CD4-positive, alpha-beta T cell (primary cell): ENCODE data around the gene PAK1. TPM values are rescaled to one million over a fixed set of nuclear protein-coding genes. Genes with fewer than 3 reads are reported as not detected.
A peak's percentile ranks its signal among the peaks of the same experiment; 100 is the strongest.

Experiments used
- ATAC-seq: fragments of 200-7000 bp; cut with Tn5 transposase; one replicate; pipeline ENCODE4 v1.10.0; 2022; ENCODE audit warnings: mild to moderate bottlenecking; ENCODE audit not compliant: poor library complexity
- CTCF ChIA-PET: fragments of 350-600 bp; sonication (Branson Sonifier 250); formaldehyde crosslinking; loops from one replicate; lab custom pipeline; 2021; ENCODE audit warnings: antibody characterized with exemption, inconsistent platforms; lab: Charles Lee
- POLR2A ChIA-PET: fragments of 350-600 bp; sonication (Branson Sonifier 250); formaldehyde crosslinking; loops from one replicate; lab custom pipeline; 2021; ENCODE audit warnings: antibody characterized with exemption, inconsistent platforms; lab: Charles Lee
- DNase-seq, 14 experiments: peaks; one replicate each; pipeline ENCODE4 v3.0.0-alpha.2; 2013 to 2020; ENCODE audit warnings: mixed read lengths in 2 of 14
- H3K27ac ChIP-seq, 2 donors: one replicate each; pipeline versions ENCODE4 v1.5.1 to v1.7.0; 2013; ENCODE audit warnings: low read length in 2 of 2, low read depth in 1 of 2, mild to moderate bottlenecking in 1 of 2
- H3K27me3 ChIP-seq, 2 experiments: 1 replicate in 1 of 2; 2 replicates in 1 of 2; pipeline versions ENCODE4 v1.6.1 to v1.7.0; 2013; ENCODE audit warnings: low read length in 2 of 2, control low read depth in 1 of 2, mild to moderate bottlenecking in 1 of 2, moderate library complexity in 1 of 2; ENCODE audit not compliant: insufficient read depth in 2 of 2, control insufficient read depth in 1 of 2
- H3K36me3 ChIP-seq: one replicate; pipeline ENCODE4 v1.6.1; 2013; ENCODE audit warnings: low read length, control low read depth; ENCODE audit not compliant: insufficient read depth
- H3K4me1 ChIP-seq: one replicate; pipeline ENCODE4 v1.6.1; 2013; ENCODE audit warnings: low read length, control low read depth; ENCODE audit not compliant: insufficient read depth
- H3K4me3 ChIP-seq: one replicate; pipeline ENCODE4 v1.5.1; 2013; ENCODE audit warnings: mild to moderate bottlenecking, low read length, moderate library complexity
- H3K9me3 ChIP-seq, 2 experiments: 1 replicate in 1 of 2; 2 replicates in 1 of 2; pipeline versions ENCODE4 v1.6.1 to v1.7.0; 2013; ENCODE audit warnings: low read length in 2 of 2, mild to moderate bottlenecking in 2 of 2, control low read depth in 1 of 2, moderate library complexity in 1 of 2; ENCODE audit not compliant: control insufficient read depth in 1 of 2, insufficient read depth in 1 of 2
- H3K27ac Mint-ChIP-seq: one replicate; pipeline ENCODE4 v1.8.0; 2020; ENCODE audit warnings: mixed read lengths
- H3K27me3 Mint-ChIP-seq: one replicate; pipeline ENCODE4 v1.8.0; 2021; ENCODE audit warnings: mixed read lengths
- H3K36me3 Mint-ChIP-seq: one replicate; pipeline ENCODE4 v1.8.0; 2021; ENCODE audit warnings: low read depth, mixed read lengths
- H3K4me1 Mint-ChIP-seq: one replicate; pipeline ENCODE4 v1.8.0; 2021; ENCODE audit warnings: low read depth, mixed read lengths
- H3K4me3 Mint-ChIP-seq: one replicate; pipeline ENCODE4 v1.8.0; 2020; ENCODE audit warnings: mild to moderate bottlenecking, mixed read lengths
- H3K9me3 Mint-ChIP-seq: one replicate; pipeline ENCODE4 v1.8.0; 2020; ENCODE audit warnings: mixed read lengths
- CTCF ChIP-seq: fragments of 200-600 bp; IDR thresholded peaks from one replicate; pipeline ENCODE4 v1.8.0; 2022; ENCODE audit warnings: antibody characterized with exemption, mild to moderate bottlenecking
- intact Hi-C, 2 experiments: fragments of 100-400 bp; cut with DNase I in 1 of 2; cut with micrococcal nuclease in 1 of 2; formaldehyde crosslinking; loops; one replicate each; pipeline versions ENCODE4 v1.15.1 to v1.9.0; 2023 to 2025; cut with DNase I, micrococcal nuclease
- total RNA-seq, 174 experiments: library from RNA in 2 of 174; stranded (reverse) in 2 of 174; gene quantifications; one replicate each; pipeline ENCODE4 v1.2.3 and lab custom pipeline; 2021 to 2026

Gene PAK1
- total RNA-seq, 2 experiments from 2014 or later = 6.9 to 12.6 TPM

- ATAC-seq (no peak), DNase-seq (no peak)
- H3K27me3 Mint-ChIP-seq = no peaks in the 10 kb centered on the region
- peak overlapping the region; percentile 71 for H3K4me3 Mint-ChIP-seq
- H3K27me3 ChIP-seq = no peaks in the 10 kb centered on the region
- H3K9me3 Mint-ChIP-seq = no peaks in the 10 kb centered on the region
- H3K9me3 ChIP-seq = no peaks in the 10 kb centered on the region
- TF ChIP-seq CTCF = no peak
- peak overlapping the region; percentile 5 for H3K27ac Mint-ChIP-seq
- H3K4me1 Mint-ChIP-seq = peaks cover 42% of the 10 kb centered on the region
- H3K4me1 ChIP-seq = peaks cover 22% of the 10 kb centered on the region
- ChIA-PET POLR2A (no interaction called here), CTCF (interaction anchor here (0.9 kb wide), 1 partner anchor 209 kb away, joined by 3 read pairs; no protein-coding TSS in a partner anchor)
- no peaks in the 10 kb centered on the region for H3K36me3 Mint-ChIP-seq
- H3K27ac ChIP-seq = no peak overlapping the region
- intact Hi-C loops = loop anchor here in 1 of 2 experiments (2.0 to 5.0 kb wide), 2 partner anchors 62 to 139 kb away; partner anchors contain the start of gene PAK1
- H3K4me3 ChIP-seq = peak overlapping the region; percentile 73
- H3K36me3 ChIP-seq = no peaks in the 10 kb centered on the region
Observed at GRCh38 chr11:77410076-77410827, 63.6 kb downstream of the PAK1 start.

- Histone ChIP-seq H3K4me1 (peaks cover 22% of the 10 kb centered on the region), H3K36me3 (no peaks in the 10 kb centered on the region), H3K27ac (no peak overlapping the region), H3K9me3 (no peaks in the 10 kb centered on the region), H3K4me3 (no peak overlapping the region), H3K27me3 (no peaks in the 10 kb centered on the region)
- intact Hi-C loops = no loop called here
- Mint-ChIP-seq H3K4me3 (no peak overlapping the region), H3K4me1 (peaks cover 42% of the 10 kb centered on the region), H3K27me3 (no peaks in the 10 kb centered on the region), H3K27ac (no peak overlapping the region), H3K36me3 (no peaks in the 10 kb centered on the region), H3K9me3 (no peaks in the 10 kb centered on the region)
- DNase-seq (no peak), ATAC-seq (no peak)
- no peak for TF ChIP-seq CTCF
- ChIA-PET POLR2A (no interaction called here), CTCF (no interaction called here)
Observed at GRCh38 chr11:77409046-77409445, 64.8 kb downstream of the PAK1 start.

GRCh38 chr11:77407613-77408012 lies 66.3 kb downstream of the PAK1 start:
- no peak overlapping the region for H3K27ac ChIP-seq
- H3K4me1 Mint-ChIP-seq = peaks cover 38% of the 10 kb centered on the region
- H3K9me3 ChIP-seq = no peaks in the 10 kb centered on the region
- CTCF ChIA-PET = no interaction called here
- no peak for TF ChIP-seq CTCF
- no peak overlapping the region for H3K27ac Mint-ChIP-seq
- no peaks in the 10 kb centered on the region for H3K27me3 Mint-ChIP-seq
- H3K36me3 ChIP-seq = no peaks in the 10 kb centered on the region
- peaks cover 22% of the 10 kb centered on the region for H3K4me1 ChIP-seq
- POLR2A ChIA-PET = no interaction called here
- no peaks in the 10 kb centered on the region for H3K36me3 Mint-ChIP-seq
- no peak for ATAC-seq
- no peak overlapping the region for H3K4me3 ChIP-seq
- intact Hi-C loops = no loop called here
- peak in 1 of 14 experiments; percentile 12 for DNase-seq
- no peak overlapping the region for H3K4me3 Mint-ChIP-seq
- H3K27me3 ChIP-seq = no peaks in the 10 kb centered on the region
- H3K9me3 Mint-ChIP-seq = no peaks in the 10 kb centered on the region
